Gastroesophageal sphincter (tissue), 3 donors: ENCODE results near the gene FAAH2.

Source experiments
- EP300 ChIP-seq: sonication (generic); formaldehyde crosslinking; IDR thresholded peaks from one replicate; pipeline ENCODE4 v1.6.1; 2017; ENCODE audit warnings: antibody characterized with exemption, mild to moderate bottlenecking
- POLR2A ChIP-seq, 2 donors: fragments of 450-650 bp; IDR thresholded peaks; one replicate each; pipeline ENCODE4 v1.6.1; 2017; ENCODE audit warnings: antibody characterized with exemption in 2 of 2, mild to moderate bottlenecking in 2 of 2, moderate library complexity in 1 of 2
- POLR2AphosphoS5 ChIP-seq: sonication (generic); formaldehyde crosslinking; IDR thresholded peaks from one replicate; pipeline ENCODE4 v1.6.1; 2017; ENCODE audit warnings: antibody characterized with exemption
- TF ChIP-seq, protein P1 (sequence below), 4 experiments: fragments of 200-600 bp in 2 of 4; fragments of 450-650 bp in 2 of 4; sonication (generic) in 1 of 4; IDR thresholded peaks; one replicate each; pipeline ENCODE4 v1.5.1; 2017 to 2019; ENCODE audit warnings: antibody characterized with exemption in 4 of 4, mild to moderate bottlenecking in 2 of 4, moderate library complexity in 2 of 4

DNA sequence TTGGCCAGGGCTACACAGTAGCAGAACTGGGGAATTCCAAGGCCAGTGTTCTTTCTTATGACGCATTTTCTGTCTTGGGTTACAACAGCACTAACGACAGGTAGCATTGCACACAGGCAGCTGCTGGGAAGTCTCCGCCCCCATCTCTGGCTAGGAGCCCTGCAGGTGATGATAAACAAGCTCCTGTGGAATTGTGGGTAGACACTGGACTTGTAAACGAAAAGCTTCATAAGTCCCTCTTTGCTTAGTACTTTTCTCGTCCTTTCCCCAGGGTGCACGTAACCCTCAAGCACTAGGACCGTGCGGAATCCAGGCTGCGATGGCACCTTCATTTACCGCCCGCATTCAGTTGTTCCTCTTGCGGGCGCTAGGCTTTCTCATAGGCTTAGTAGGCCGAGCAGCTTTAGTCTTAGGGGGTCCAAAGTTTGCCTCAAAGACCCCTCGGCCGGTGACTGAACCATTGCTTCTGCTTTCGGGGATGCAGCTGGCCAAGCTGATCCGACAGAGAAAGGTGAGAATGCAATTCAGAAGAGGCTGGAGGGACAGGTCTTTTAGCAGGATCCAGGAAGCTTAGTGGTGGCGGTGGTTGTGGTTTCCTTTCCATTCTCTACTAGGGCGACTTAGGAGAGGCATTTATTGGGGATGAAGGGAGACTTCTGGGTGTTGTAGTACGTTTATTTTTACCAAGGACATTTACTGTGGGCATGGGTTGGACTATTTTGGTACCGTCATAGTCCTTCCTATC lies at the start of gene FAAH2:
- TF ChIP-seq, protein P1, sequence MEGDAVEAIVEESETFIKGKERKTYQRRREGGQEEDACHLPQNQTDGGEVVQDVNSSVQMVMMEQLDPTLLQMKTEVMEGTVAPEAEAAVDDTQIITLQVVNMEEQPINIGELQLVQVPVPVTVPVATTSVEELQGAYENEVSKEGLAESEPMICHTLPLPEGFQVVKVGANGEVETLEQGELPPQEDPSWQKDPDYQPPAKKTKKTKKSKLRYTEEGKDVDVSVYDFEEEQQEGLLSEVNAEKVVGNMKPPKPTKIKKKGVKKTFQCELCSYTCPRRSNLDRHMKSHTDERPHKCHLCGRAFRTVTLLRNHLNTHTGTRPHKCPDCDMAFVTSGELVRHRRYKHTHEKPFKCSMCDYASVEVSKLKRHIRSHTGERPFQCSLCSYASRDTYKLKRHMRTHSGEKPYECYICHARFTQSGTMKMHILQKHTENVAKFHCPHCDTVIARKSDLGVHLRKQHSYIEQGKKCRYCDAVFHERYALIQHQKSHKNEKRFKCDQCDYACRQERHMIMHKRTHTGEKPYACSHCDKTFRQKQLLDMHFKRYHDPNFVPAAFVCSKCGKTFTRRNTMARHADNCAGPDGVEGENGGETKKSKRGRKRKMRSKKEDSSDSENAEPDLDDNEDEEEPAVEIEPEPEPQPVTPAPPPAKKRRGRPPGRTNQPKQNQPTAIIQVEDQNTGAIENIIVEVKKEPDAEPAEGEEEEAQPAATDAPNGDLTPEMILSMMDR (IDR thresholded peaks at IDR 0.05): no peak
- TF ChIP-seq POLR2A (IDR thresholded peaks at IDR 0.05): no peak
- no peak for TF ChIP-seq POLR2AphosphoS5
- no peak for TF ChIP-seq EP300
